GM03348 (cell line): Measurements from ENCODE around the gene PDLIM5.
"Not testable (repeated sequence)": the region's sequence is repeated elsewhere in the genome, so short reads cannot be mapped to it uniquely, and the experiment has no call there.

ENCODE experiments used
- DNase-seq: peaks from one replicate; pipeline ENCODE4 v3.0.0; 2012; ENCODE audit warnings: low spot score

The PDLIM5 gene

GRCh38 chr4:94497690-94498089, 45.9 kb downstream of the PDLIM5 start:
- DNase-seq, result no peak

DNA sequence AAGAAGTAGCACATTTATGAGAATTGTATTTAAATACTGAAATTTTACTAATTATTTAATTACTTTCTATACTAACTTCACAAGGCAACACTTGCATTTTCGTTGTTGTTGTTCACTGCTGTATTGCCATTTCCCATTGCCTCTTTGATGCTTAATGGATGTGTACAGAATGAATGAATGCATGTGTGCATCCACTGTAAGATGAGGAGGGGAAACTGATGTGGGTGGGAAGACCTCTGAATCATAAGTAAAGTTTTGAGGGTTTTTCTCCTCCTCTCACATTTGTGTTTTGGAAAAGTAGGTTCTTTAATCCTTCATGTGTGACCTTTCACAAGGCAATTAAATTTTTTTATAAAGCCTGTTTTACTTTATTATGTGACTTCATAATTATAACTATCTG, 46.8 kb downstream of the PDLIM5 start:
- DNase-seq, result no peak

- DNase-seq, result no peak
Observed at GRCh38 chr4:94500685-94501084, 48.9 kb downstream of the PDLIM5 start.

- DNase-seq, result peak; percentile 80
Observed at GRCh38 chr4:94504545-94504944, 52.8 kb downstream of the PDLIM5 start.

DNA sequence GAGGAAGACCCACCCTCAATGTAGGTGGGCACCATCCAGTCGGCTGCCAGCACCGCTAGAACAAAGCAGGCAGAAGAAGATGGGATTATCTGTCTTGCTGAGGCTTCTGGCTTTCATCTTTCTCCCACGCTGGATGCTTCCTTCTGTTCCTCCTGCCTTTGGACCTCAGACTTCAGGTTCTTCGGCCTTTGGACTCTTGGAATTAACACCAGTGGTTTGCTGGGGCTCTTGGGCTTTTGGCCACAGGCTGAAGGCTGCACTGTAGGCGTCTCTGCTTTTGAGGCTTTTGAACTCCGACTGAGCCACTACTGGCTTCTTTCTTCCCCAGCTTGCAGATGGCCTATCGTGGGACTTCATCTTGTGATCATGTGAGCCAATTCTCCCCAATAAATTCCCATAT, 55.1 kb downstream of the PDLIM5 start:
- DNase-seq, result no peak

GRCh38 chr4:94507281-94507680, 55.5 kb downstream of the PDLIM5 start:
- DNase-seq, result no peak

DNA sequence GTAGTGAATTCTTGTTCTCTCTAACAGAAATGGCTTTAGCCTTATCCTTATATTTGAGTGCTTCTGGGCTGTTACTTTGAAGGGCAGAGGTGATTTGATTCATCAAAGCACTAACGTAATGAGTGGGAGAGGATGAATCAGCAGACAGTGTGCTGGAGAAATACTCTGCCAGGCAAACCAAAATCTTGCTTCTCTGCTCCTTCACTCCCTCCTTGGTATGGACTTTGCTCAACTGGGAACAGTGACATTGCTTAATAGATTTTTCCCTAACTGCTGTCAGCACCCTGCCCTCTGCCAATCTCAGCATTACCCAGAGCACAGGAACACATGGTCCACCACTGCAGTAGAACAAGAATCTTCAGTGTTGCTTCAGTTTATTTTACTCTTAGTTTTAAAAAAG, 56.0 kb downstream of the PDLIM5 start:
- DNase-seq, result peak; percentile 77

DNA sequence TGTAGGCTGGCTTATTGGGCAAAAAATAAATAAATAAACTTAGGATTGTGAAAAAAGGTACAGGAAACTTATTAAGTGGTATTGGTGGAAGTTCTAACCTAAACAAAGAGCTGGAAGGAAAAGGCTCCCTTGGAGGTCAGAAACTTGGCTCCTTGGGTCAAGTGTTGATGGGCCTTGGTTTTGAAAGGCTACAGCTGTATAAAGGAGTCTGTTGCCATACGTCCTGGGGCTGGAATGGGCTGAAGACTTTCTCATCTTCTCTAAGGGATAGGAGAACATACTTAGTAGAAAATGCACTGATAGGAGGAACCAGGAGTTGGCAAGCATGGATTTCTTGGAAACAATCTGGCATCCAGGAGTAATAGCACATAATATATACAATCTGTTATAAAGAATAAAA, 56.6 kb downstream of the PDLIM5 start:
- no peak for DNase-seq

- peak; percentile 15 for DNase-seq
Observed at GRCh38 chr4:94508806-94509205, 57.1 kb downstream of the PDLIM5 start.

DNA sequence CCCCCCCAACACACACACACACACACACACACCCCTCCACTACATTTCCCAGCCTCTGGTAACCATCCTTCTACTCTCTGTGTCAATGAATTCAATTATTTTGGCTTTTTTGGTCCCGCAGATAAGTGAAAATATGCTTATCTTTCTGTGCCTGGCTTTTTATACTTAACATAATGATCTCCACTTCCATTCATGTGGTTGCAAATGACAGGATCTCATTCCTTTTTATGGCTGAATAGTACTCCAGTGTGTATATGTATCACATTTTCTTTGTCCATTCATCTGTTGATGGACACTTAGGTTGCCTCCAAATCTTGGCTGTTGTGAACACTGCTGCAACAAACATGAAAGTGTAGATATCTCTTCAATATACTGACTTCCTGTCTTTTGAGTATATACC, 59.8 kb downstream of the PDLIM5 start:
- no peak for DNase-seq

DNA sequence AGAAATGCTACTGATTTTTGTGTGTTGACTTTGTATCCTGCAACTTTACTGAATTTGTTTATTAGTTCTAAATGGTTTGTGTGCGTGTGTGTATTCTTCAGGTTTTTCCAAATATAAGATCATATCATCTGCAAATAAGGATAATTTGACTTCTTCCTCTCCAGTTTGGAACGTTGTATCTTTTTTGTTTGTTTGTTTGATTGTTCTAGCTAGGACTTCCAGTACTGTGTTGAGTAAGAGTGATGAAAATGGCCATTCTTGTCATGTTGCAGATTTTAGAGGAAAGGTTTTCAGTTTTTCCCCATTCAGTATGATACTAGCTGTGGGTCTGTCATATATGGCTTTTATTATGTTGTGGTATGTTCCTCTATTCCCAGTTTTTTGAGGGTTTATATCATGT, 61.8 kb downstream of the PDLIM5 start:
- not testable (repeated sequence) for DNase-seq

DNA sequence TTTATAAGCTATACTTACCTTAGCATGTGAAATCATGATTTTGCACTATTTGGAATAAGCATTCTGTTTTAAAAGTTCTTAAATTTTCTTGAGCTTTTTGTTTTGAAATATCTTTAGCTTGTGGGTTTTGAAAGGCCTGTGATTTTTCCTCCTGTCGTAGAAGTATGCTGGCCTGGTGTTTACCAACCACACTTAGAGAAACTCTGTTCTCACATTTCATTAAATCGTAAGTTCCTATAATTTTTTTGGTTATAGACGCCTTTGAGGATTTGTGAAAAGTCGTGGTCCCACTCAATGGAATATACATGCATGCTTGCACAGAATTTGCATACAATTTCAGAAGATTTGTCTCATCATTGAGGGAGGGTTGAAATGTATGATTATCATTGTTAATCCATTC, 63.6 kb downstream of the PDLIM5 start:
- DNase-seq, result no peak

GRCh38 chr4:94516067-94516466, 64.3 kb downstream of the PDLIM5 start:
- peak; percentile 31 for DNase-seq

GRCh38 chr4:94516999-94517398, 65.3 kb downstream of the PDLIM5 start:
- DNase-seq, result no peak

GRCh38 chr4:94517492-94517891, 65.8 kb downstream of the PDLIM5 start:
- DNase-seq, result no peak

GRCh38 chr4:94519019-94519418, 67.3 kb downstream of the PDLIM5 start:
- DNase-seq, result no peak

- DNase-seq, result no peak
Observed at GRCh38 chr4:94519925-94520789, 68.4 kb downstream of the PDLIM5 start.

DNA sequence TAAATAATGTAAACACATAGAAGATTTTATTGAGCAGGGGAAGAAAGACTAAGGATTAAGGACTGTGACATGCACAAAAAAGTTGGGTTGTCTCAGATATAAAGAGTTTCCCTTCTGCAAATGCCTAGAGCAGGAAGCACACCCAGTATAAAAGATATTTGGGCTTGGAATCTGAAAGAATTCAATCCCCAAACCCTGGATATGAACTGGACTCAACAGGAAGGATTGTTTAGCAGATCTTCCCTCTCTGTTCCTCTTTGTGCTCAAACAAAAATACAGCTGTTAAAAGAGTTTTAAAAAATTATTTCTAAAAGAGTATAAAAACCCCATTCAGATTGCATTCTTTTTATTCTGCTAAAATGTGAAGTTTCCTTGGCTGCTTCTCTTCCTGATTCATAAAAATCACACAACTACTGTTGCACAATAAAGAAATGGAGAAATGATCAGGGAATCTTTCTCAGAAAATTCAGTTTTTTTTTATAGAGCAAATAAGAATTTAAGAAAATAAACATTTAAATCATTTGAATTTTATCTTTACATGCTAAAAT, 71.4 kb downstream of the PDLIM5 start:
- peak; percentile 37 for DNase-seq

DNA sequence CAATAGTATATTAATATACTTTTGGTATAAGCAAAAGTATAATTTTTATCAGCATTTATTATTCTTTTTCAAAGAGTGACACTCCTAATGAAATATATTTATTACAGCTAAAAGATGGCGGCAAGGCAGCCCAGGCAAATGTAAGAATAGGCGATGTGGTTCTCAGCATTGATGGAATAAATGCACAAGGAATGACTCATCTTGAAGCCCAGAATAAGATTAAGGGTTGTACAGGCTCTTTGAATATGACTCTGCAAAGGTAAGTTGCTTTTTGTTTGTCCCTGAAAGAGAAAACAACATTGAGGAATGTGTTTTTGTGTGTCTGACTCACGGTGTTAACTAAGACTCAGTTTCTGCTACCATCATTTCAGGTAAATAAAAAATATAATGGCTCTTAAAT, 71.9 kb downstream of the PDLIM5 start:
- no peak for DNase-seq

- DNase-seq, result peak; percentile 34
Observed at GRCh38 chr4:94525993-94526728, 74.4 kb downstream of the PDLIM5 start.

- DNase-seq, result no peak
Observed at GRCh38 chr4:94527556-94528233, 76.0 kb downstream of the PDLIM5 start.

DNA sequence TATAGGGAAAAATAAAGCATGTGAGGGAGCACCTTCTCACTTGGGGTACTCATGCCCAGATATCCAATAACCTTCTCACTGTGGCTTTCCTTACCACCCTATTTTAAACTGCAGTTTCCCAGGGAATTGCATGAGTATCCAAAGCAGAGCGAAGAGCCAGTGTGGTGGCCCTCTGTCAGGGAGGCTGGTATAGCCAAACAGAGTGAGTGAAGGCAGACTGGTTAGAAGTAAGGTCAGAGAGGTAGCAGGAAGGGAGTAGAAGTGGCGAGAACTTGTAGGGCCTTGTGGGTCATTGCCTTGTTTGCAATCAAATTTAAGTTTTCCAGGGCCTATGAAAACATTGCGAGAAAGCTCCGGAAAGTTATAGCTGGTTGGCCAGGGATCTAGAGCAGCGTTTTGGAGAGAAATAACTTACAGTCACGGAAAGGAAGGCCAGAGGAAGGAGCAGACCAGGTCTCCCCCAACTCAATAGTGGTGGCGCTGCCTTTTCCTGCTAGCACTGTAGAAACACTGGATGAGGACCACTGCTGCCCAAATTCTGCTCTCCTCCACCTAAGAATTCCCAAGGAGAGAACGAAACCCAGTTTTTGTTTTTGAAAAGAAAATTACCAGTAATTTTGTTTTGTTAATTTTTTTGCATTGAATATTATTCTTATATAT, 77.2 kb downstream of the PDLIM5 start:
- no peak for DNase-seq
